DOHH2 (cell line): Measurements from ENCODE around the gene CATSPERD.

ENCODE experiments used
- H3F3A ChIP-seq: fragments of 200-600 bp; sonication (generic), shearing (Covaris generic); 2 replicates; pipeline ENCODE4 v1.6.0; 2016; ENCODE audit warnings: antibody characterized with exemption, mild to moderate bottlenecking; ENCODE audit not compliant: control insufficient read depth, insufficient read depth
- H3K27ac ChIP-seq: fragments of 200-600 bp; sonication (generic); 2 replicates; pipeline ENCODE4 v1.5.1; 2014; ENCODE audit warnings: low read depth, mild to moderate bottlenecking, low read length, moderate library complexity
- H3K27me3 ChIP-seq: fragments of 200-600 bp; sonication (generic); 2 replicates; pipeline ENCODE4 v1.6.1; 2014; ENCODE audit warnings: mild to moderate bottlenecking, low read length, mixed read lengths; ENCODE audit not compliant: control insufficient read depth
- H3K36me3 ChIP-seq: fragments of 200-600 bp; sonication (generic); 2 replicates; pipeline ENCODE4 v1.6.1; 2014; ENCODE audit warnings: mild to moderate bottlenecking, low read length, moderate library complexity, mixed read lengths; ENCODE audit not compliant: control insufficient read depth
- H3K4me1 ChIP-seq: fragments of 200-600 bp; sonication (generic); 2 replicates; pipeline ENCODE4 v1.6.1; 2014; ENCODE audit warnings: mild to moderate bottlenecking, low read length, mixed read lengths; ENCODE audit not compliant: control insufficient read depth
- H3K4me2 ChIP-seq: fragments of 200-600 bp; sonication (generic); 2 replicates; pipeline ENCODE4 v1.6.0; 2014; ENCODE audit warnings: mild to moderate bottlenecking, low read length, moderate library complexity
- H3K4me3 ChIP-seq: fragments of 200-600 bp; sonication (generic); 2 replicates; pipeline ENCODE4 v1.5.1; 2014; ENCODE audit warnings: mild to moderate bottlenecking, low read length, mixed read lengths
- H3K79me2 ChIP-seq: fragments of 200-600 bp; sonication (generic); 2 replicates; pipeline ENCODE4 v1.6.1; 2014; ENCODE audit warnings: mild to moderate bottlenecking, low read length, mixed read lengths; ENCODE audit not compliant: control insufficient read depth
- H3K9me2 ChIP-seq: fragments of 200-600 bp; sonication (generic); replicated peaks from 2 replicates; pipeline ENCODE4 v1.6.1; 2014; ENCODE audit warnings: mild to moderate bottlenecking, low read length, mixed read lengths; ENCODE audit not compliant: control insufficient read depth
- H3K9me3 ChIP-seq: fragments of 200-600 bp; sonication (generic); 2 replicates; pipeline ENCODE4 v1.6.1; 2014; ENCODE audit warnings: antibody characterized with exemption, low read length, mixed read lengths; ENCODE audit not compliant: control insufficient read depth, insufficient read depth
- H4K20me1 ChIP-seq: fragments of 200-600 bp; sonication (generic); 2 replicates; pipeline ENCODE4 v1.6.0; 2014; ENCODE audit warnings: low read depth, mild to moderate bottlenecking, antibody characterized with exemption, low read length, moderate library complexity; ENCODE audit not compliant: control insufficient read depth, insufficient read depth
- CTCF ChIP-seq: fragments of 200-600 bp; sonication (generic); IDR thresholded peaks from one replicate; pipeline ENCODE4 v1.5.1; 2014; ENCODE audit warnings: antibody characterized with exemption, mild to moderate bottlenecking, low read depth, low read length; ENCODE audit not compliant: poor library complexity, severe bottlenecking
- EZH2phosphoT487 ChIP-seq: fragments of 200-600 bp; sonication (generic); IDR thresholded peaks from 2 replicates; pipeline ENCODE4 v1.6.1; 2017; ENCODE audit warnings: borderline replicate concordance, mild to moderate bottlenecking, antibody characterized with exemption, low read length, moderate library complexity, mixed read lengths

CATSPERD gene

GRCh38 chr19:5713228-5713627 lies 7.2 kb upstream of the CATSPERD start:
- TF ChIP-seq CTCF (no peak), EZH2phosphoT487 (no peak)
- H3K79me2 ChIP-seq = peaks cover 57% of the 10 kb centered on the region
- no peaks in the 10 kb centered on the region for H3K27me3 ChIP-seq
- no peaks in the 10 kb centered on the region for H3K9me3 ChIP-seq
- H3K9me2 ChIP-seq = no peaks in the 10 kb centered on the region
- H3K27ac ChIP-seq = no peak overlapping the region
- H3F3A ChIP-seq = no peaks in the 10 kb centered on the region
- peaks cover 12% of the 10 kb centered on the region for H3K4me1 ChIP-seq
- H3K36me3 ChIP-seq = peaks cover 80% of the 10 kb centered on the region
- H3K4me2 ChIP-seq = no peak overlapping the region
- peaks cover 9% of the 10 kb centered on the region; the same call in 1 of the 2 replicates for H4K20me1 ChIP-seq
- no peak overlapping the region for H3K4me3 ChIP-seq

GRCh38 chr19:5714816-5715215 lies 5.6 kb upstream of the CATSPERD start:
- Histone ChIP-seq H3K27ac (no peak overlapping the region), H3K27me3 (no peaks in the 10 kb centered on the region), H3K79me2 (peaks cover 73% of the 10 kb centered on the region), H3K4me3 (no peak overlapping the region), H3K4me1 (peaks cover 15% of the 10 kb centered on the region), H3K9me3 (no peaks in the 10 kb centered on the region), H3K36me3 (peaks cover 84% of the 10 kb centered on the region), H3K9me2 (no peaks in the 10 kb centered on the region), H3F3A (no peaks in the 10 kb centered on the region), H4K20me1 (peaks cover 9% of the 10 kb centered on the region; the same call in 1 of the 2 replicates), H3K4me2 (no peak overlapping the region)
- no peak for TF ChIP-seq EZH2phosphoT487
- TF ChIP-seq CTCF = no peak

- TF ChIP-seq CTCF (no peak), EZH2phosphoT487 (no peak)
- Histone ChIP-seq H3K9me2 (no peaks in the 10 kb centered on the region), H3K79me2 (peaks cover 67% of the 10 kb centered on the region), H3K4me3 (peak overlapping the region; percentile 73), H3K4me2 (peak overlapping the region; percentile 69), H3K27me3 (no peaks in the 10 kb centered on the region), H3K36me3 (peaks cover 63% of the 10 kb centered on the region), H3K4me1 (peaks cover 24% of the 10 kb centered on the region), H3K27ac (no peak overlapping the region), H3K9me3 (no peaks in the 10 kb centered on the region), H3F3A (no peaks in the 10 kb centered on the region), H4K20me1 (peaks cover 9% of the 10 kb centered on the region; the same call in 1 of the 2 replicates)
Measured at GRCh38 chr19:5717215-5717935, 3.1 kb upstream of the CATSPERD start.
